Adrenal gland (tissue), 5 donors: Measurements from ENCODE around the gene FUT9.

ENCODE experiments used
- POLR2A ChIP-seq, 2 donors: fragments of 450-650 bp; IDR thresholded peaks; one replicate each; pipeline ENCODE4 v1.6.1; 2017; ENCODE audit warnings: antibody characterized with exemption in 2 of 2, mild to moderate bottlenecking in 2 of 2, moderate library complexity in 1 of 2
- TF ChIP-seq, protein P1 (sequence below), 6 experiments: fragments of 450-650 bp in 4 of 6; fragments of 200-600 bp in 2 of 6; sonication (generic) in 1 of 6; IDR thresholded peaks; 1 replicate in 5 of 6; 2 replicates in 1 of 6; pipeline versions ENCODE4 v1.5.1 to v1.8.0; 2016 to 2021; ENCODE audit warnings: antibody characterized with exemption in 6 of 6, mild to moderate bottlenecking in 2 of 6, moderate library complexity in 1 of 6
- donor health status: DM: no; HTN: no; CAD: no.

DNA sequence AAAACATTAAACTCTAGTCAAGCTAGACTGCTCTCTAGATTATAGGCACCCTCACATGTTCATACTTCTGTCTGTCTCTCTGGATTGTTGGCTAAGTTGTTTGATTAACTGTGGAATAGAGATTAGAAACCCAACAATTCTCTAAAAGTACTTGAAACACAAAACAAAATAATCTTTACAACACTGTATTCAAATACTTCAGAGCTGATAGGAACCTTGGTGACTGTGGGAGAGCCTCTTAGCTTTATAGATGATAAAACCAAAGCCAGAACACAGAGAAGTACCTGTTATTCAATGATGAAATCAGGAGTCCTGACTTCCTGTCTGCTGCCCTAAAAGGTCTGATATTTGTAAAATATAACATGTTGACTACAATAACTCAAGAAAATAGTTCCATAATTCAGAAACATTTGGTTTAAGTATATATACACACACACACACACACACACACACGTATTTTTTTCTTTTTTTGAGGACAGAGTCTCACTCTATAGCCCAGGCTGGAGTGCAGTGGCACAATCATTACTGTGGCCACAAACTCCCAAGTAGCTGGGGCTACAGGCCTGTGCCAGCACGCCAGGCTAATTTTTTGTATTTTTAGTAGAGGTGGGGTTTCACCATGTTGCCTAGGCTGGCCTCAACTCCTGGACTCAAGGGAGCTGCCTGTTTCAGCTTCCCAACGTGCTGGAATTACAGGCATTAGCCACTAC is 222.0 kb downstream of the FUT9 start:
- TF ChIP-seq, protein P1, sequence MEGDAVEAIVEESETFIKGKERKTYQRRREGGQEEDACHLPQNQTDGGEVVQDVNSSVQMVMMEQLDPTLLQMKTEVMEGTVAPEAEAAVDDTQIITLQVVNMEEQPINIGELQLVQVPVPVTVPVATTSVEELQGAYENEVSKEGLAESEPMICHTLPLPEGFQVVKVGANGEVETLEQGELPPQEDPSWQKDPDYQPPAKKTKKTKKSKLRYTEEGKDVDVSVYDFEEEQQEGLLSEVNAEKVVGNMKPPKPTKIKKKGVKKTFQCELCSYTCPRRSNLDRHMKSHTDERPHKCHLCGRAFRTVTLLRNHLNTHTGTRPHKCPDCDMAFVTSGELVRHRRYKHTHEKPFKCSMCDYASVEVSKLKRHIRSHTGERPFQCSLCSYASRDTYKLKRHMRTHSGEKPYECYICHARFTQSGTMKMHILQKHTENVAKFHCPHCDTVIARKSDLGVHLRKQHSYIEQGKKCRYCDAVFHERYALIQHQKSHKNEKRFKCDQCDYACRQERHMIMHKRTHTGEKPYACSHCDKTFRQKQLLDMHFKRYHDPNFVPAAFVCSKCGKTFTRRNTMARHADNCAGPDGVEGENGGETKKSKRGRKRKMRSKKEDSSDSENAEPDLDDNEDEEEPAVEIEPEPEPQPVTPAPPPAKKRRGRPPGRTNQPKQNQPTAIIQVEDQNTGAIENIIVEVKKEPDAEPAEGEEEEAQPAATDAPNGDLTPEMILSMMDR (IDR thresholded peaks at IDR 0.05), result no peak
- no peak for TF ChIP-seq POLR2A (IDR thresholded peaks at IDR 0.05)
